MM.1S (cell line): ENCODE data around the gene PSD.

Experiments used
- CTCF ChIP-seq: fragments of 300-600 bp; sonication (generic); IDR thresholded peaks from 2 replicates; pipeline ENCODE4 v1.5.1; 2016; ENCODE audit warnings: antibody characterized with exemption, low read length, mixed read lengths
- EZH2 ChIP-seq: fragments of 300-600 bp; sonication (generic); optimal IDR thresholded peaks from 2 replicates; pipeline ENCODE3; 2017; ENCODE audit warnings: low read depth, mild to moderate bottlenecking, antibody characterized with exemption, low read length, mixed read lengths

- no peak for TF ChIP-seq CTCF
- TF ChIP-seq EZH2, result no peak
Measured at GRCh38 chr10:102451105-102451969, 32.8 kb upstream of the PSD start, which contains the start of gene C10orf95.
